ENCODE results near the gene RAD23A. TPM values are rescaled to one million over a fixed set of nuclear protein-coding genes. Genes with fewer than 3 reads are reported as not detected.
"Not testable (repeated sequence)": the region's sequence is repeated elsewhere in the genome, so short reads cannot be mapped to it uniquely, and the experiment has no call there.

Gene RAD23A
- total and polyA plus RNA-seq, 2 of the 4 experiments (the other 2 are of a cell fraction): 54.3 to 67.8 TPM

DNA sequence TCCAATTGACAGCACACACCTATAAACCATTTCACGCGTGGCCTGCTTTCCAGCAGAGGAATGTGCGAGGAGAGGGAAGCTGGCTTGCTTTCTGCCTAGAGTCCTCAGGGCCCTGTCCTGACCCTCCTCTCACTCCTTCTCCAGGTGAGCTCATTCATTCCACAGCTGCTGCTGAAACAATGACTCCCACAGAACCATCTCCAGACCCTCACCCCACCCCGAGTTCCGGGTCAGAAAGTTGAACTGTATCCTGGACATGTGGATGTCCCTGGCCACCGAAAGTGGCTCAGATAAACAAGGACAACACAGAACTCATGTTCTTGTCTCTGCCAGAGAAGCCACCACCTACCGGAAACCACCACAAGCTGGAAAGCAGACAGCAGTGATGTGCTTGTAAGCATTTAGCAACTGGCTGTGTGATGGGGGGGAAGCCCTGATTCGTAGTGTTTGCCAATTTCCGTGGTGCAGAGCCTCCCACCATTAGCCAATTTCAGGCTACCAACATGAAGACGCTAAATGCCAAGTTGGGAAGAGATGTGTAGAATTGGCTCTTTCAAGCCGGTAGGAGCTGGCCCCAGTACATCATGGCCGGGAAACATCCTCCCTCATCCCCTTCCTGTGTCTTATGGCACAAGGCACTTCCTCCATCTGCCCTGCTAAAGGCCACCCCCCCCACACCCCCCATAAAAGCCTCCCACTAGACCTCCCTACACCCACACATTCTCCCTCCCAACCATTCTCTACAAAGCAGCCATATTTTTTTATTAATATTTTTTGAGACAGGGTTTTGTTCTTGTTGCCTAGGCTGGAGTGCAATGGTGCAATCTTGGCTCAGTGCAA, 31.6 kb upstream of the RAD23A start (continued):
- TF ChIP-seq, protein P1, sequence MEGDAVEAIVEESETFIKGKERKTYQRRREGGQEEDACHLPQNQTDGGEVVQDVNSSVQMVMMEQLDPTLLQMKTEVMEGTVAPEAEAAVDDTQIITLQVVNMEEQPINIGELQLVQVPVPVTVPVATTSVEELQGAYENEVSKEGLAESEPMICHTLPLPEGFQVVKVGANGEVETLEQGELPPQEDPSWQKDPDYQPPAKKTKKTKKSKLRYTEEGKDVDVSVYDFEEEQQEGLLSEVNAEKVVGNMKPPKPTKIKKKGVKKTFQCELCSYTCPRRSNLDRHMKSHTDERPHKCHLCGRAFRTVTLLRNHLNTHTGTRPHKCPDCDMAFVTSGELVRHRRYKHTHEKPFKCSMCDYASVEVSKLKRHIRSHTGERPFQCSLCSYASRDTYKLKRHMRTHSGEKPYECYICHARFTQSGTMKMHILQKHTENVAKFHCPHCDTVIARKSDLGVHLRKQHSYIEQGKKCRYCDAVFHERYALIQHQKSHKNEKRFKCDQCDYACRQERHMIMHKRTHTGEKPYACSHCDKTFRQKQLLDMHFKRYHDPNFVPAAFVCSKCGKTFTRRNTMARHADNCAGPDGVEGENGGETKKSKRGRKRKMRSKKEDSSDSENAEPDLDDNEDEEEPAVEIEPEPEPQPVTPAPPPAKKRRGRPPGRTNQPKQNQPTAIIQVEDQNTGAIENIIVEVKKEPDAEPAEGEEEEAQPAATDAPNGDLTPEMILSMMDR (conservative IDR thresholded peaks at IDR 0.05; ENCODE audit: low read depth, low read length): no peak
- no peak for TF ChIP-seq POLR2A (IDR thresholded peaks at IDR 0.05; ENCODE audit: low read depth, low read length)

DNA sequence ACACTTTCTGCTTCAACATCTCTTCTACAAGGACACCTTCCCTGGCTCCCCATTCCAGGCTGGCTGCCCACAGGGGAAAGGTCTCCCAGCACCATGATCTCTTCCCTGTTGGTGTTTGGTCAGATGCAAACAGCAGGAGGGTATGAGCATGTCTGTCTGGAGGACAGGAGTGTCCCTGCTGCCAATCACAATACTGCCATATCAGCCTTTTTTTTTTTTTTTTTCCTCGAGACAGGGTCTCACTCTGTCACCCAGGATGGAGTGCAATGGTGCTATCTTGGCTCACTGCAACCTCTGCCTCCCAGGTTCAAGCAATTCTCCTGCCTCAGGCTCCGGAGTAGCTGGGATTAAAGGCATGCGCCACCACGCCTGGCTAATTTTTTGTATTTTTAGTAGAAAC, 29.8 kb upstream of the RAD23A start:
- H3K4me3 ChIP-seq (ENCODE audit: insufficient read depth, low read depth, low read length); H3K14ac ChIP-seq (replicated peaks; ENCODE audit: low read depth, low read length); H3K4me2 ChIP-seq (ENCODE audit: low read depth, low read length); H3K9ac ChIP-seq (ENCODE audit: low read depth, low read length); H2BK5ac ChIP-seq (ENCODE audit: low read depth, low read length, poor library complexity, severe bottlenecking); H3K56ac ChIP-seq (ENCODE audit: extremely low read depth, insufficient read depth, low read length); H4K20me1 ChIP-seq (ENCODE audit: insufficient read depth, low read length); H4K8ac ChIP-seq (ENCODE audit: low read depth in 2 of 2, low read length in 2 of 2); H3K27me3 ChIP-seq (ENCODE audit: control insufficient read depth, insufficient read depth, low read length); H3K27ac ChIP-seq (ENCODE audit: insufficient read depth, low read length); H3K23ac ChIP-seq (ENCODE audit: low read depth, low read length); in situ Hi-C loops (cut with MboI; ENCODE audit: low sequenced_read_pairs); BruUV-seq (replicated peaks); H3K36me3 ChIP-seq (ENCODE audit: control insufficient read depth, insufficient read depth, low read length); H3K9me1 ChIP-seq (ENCODE audit: insufficient read depth, low read length); H2BK15ac ChIP-seq (ENCODE audit: low read depth, low read length); H2AK5ac ChIP-seq (ENCODE audit: low read depth, low read length); H3K4ac ChIP-seq (ENCODE audit: low read depth, low read length); H3K18ac ChIP-seq (ENCODE audit: low read depth, low read length); H3K79me1 ChIP-seq (ENCODE audit: low read depth in 1 of 2, low read length in 2 of 2); ATAC-seq (ENCODE audit: low read depth); H2AFZ ChIP-seq (replicated peaks; ENCODE audit: low read length, poor library complexity); H4K91ac ChIP-seq (ENCODE audit: insufficient read depth, low read depth, low read length); POLR2A ChIA-PET (ENCODE audit: unreplicated experiment); H2AK9ac ChIP-seq (replicated peaks; ENCODE audit: low read depth, low read length, poor library complexity); H2BK20ac ChIP-seq (ENCODE audit: low read depth, low read length); H2BK120ac ChIP-seq (ENCODE audit: low read depth, low read length); H3K9me3 ChIP-seq (ENCODE audit: control insufficient read depth, insufficient read depth, low read length); intact Hi-C loops (cut with micrococcal nuclease); DNase-seq; dilution Hi-C loops (cut with HindIII; ENCODE audit: low sequenced_read_pairs, unreplicated experiment); H3K4me1 ChIP-seq (ENCODE audit: control insufficient read depth, insufficient read depth, low read length); H4K5ac ChIP-seq (ENCODE audit: low read depth, low read length): not testable (repeated sequence)
- CTCF ChIA-PET: interaction anchor here (0.6 kb wide), 1 partner anchor 26 kb away, joined by 3 read pairs; no protein-coding TSS in a partner anchor
- peak; percentile 27; the same call in 1 of the 2 replicates for TF ChIP-seq MAFK (IDR thresholded peaks at IDR 0.05; ENCODE audit: low read depth, low read length)
- 70% methylated on average over 2 of the region's 4 CpGs; no CpG with 5 or more reads in 1 of the 2 experiments for WGBS, 2 experiments (ENCODE audit: extremely low coverage in 2 of 2, insufficient read length in 1 of 2)

Measured in IMR-90 (cell line).